HG03135 (cell line): ENCODE measurements around the gene RPH3AL.

Experiments
- ATAC-seq: cut with Tn5 transposase; IDR thresholded peaks from one replicate; pipeline ENCODE4 v1.9.1; 2021; ENCODE audit warnings: mild to moderate bottlenecking, moderate library complexity; ENCODE audit not compliant: unreplicated experiment

RPH3AL gene

DNA sequence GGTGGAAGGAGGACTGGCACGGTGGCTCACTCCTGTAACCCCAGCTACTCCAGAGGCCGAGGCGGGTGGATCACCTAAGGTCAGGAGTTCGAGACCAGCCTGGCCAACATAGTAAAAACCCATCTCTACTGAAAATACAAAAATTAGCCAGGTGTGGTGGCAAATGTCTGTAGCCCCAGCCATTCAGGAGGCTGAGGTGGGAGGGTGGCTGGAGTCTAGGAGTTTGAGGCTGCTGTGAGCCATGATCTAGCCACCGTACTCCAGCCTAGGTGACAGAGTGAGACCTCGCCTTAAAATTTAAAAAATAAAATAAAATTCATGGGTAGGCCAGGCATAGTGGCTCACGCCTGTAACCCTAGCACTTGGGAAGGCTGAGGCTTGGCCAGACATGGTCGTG lies 1.2 kb upstream of the RPH3AL start:
- ATAC-seq, result no peak

DNA sequence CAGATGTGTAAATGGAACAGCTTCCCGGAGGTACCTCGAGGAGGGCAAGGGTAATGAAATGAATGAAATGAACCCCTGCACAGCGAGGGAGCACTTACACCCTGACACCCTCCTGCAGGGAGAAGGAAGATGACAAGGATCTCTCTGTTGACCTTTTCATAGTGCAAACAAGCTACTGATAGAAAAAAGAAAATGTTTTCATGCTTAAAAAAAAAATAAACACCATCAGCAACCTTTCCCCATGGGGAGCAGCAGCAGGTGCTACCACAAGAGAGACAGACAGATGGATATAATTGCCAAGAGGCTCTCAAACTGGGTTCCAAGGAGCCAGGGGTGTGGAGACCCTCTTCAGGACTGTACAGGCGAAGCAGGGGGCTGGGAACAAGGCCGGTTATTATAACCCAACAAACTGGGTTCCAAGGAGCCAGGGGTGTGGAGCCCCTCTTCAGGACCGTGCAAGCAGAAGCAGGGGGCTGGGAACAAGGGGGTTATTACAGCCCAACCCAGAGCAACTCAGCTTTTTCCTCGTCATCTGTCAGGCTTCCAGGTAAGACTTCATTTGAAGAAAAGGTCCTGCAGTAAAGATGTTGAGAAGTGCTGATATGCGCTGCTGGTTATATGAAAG lies 718 bp upstream of the RPH3AL start:
- no peak for ATAC-seq

DNA sequence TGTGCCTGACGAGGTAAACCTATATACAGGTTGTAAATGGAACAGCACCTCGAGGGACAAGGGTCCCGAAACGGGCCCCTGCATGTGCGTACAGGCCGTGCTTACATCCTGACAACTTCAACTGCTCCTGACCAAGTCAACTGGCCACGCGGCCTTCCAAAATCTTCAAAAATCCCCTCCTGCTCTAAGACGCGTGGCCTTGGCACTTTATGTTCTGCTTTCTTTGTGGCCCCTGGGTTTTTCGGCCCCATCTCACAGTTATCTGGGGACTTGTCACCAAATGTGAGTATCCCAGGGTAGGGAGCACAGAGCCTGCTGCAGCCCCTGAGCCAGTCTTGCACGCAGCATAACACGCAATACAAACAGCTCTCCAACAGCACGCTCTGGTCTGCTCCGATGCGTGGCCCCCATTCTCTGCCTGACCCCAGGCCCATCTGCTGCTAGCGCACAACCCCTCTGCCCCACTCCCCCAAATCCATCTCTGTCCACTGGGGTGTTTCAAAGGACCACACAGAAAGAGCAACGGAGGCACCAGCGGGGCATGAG lies 659 bp downstream of the RPH3AL start:
- ATAC-seq, result no peak

DNA sequence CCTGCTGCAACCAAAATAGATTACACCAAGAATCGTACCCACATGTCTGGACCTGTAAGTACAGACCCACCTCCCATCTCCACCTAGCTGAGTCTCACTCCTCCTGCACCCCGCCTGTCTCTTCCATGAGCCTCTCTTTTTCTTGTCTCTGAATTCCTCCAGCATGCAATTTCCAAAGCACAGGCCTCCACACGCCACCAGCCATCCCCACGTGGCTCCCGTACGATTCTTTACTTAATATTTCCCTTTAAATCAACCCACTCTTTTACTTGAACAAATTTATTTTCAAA lies 1.2 kb downstream of the RPH3AL start:
- no peak for ATAC-seq

GRCh38 chr17:350706-351448 lies 1.7 kb downstream of the RPH3AL start:
- no peak for ATAC-seq

DNA sequence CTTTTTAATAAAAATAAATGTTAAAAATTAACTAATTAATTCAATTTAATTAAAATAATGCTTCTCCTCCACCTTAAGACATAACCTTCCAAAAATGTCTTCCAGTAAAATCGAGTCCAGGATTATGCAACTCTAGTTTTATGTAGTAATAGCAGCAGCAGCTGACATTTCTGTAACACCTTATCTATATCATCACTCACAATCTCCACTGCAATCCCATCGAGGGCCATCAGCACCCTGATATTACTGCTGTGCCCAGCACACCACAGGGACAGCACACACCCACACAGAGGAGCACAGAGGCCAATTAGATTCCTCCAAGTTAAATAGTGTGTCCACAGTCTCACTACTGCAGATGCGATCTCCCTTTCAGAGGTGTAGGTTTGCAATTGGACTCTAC lies 2.9 kb downstream of the RPH3AL start:
- no peak for ATAC-seq

DNA sequence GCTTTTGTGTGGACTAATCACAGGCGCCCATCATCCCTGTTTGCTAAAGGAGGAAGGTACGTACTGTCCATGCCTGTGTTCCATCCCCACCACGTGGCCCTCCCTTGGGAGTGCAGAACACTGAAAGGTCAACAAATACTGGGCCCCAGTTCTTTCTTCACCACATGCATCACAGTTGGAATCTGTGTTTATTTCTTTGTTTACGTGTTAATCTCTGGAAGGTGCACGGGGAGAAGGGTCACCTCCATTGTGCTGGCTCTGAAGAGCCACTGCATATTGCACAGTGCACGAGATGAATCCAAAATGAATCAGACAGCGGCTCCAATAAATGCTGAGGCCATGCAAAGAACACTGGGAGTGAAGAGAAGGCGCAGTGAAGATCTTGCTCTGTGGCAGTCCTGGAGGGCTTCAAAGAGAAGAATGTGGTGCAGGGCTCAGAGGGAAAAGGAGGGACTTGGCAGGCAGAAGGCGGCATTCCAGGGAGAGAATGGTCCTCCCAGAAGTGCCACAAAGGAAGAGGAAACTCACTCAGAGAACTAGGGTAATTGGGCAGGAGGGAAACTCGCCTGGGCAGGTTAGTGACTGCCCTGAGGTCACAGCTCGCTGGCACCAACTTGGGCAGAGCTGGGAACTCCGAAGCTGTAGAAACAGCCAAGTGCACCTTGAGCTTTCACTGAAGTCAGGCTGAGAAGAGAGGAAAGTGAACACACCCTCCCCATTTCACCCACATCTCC lies 3.7 kb downstream of the RPH3AL start:
- no peak for ATAC-seq

GRCh38 chr17:348012-348411 lies 4.6 kb downstream of the RPH3AL start:
- ATAC-seq, result no peak

DNA sequence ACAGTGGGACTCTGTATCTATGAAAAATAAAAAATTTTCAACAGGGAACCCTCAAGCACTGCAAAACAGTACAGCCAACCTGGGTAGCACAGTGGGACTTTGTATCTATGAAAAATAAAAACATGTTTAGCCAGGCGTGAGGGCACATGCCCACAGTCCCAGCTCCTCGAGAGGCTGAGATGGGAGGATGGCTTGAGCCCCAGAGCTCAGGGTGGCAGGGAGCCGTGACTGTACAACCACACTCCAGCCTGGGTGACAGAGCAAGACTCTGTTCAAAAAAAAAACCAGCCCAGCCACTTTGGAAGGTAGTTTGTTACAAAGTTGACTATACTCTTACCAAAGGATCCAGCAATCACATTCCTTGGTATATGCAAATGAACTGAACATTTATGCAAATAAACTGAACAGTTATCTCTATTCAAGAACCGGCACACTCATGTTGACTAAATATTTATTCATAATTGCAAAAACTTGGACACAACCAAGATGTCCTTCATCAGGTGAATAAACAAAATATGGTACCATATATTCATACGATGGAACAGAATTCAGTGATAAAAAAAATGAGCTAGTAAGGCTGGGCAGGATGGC lies 5.2 kb downstream of the RPH3AL start:
- no peak for ATAC-seq

GRCh38 chr17:345992-346785 lies 6.4 kb downstream of the RPH3AL start:
- no peak for ATAC-seq

- no peak for ATAC-seq
Observed at GRCh38 chr17:345261-345660, 7.3 kb downstream of the RPH3AL start.

DNA sequence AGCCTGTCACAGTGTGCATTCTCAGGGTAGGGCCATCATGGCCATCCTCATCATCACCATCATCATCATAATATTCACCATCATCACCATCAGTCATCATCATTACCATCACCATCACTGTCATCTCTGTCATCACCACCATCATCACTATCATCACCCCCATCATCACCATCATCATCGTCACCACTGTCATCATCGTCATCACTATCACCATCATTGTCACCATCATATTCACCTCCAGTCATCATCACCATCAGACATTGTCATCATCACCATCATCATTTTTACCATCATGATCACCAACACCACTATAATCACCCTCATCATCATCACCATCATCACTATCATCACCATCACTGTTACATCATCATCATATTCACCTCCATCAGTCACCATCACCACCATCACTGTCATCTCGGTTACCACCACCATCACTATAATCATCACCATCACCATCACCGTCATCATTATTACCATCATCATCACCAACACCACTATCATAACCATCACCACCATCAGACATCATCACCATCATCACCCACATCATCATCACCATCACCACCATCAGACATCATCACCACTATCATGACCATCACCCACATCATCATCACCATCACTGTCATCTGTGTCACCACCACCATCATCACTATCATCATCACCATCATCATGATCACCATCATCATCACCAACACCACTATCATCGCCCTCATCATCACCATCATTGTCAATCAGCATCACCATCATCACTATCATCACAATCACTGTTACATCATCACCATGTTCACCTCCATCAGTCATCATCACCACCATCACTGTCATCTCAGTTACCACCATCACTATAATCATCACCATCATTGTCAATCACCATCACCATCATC lies 8.5 kb downstream of the RPH3AL start:
- no peak for ATAC-seq

DNA sequence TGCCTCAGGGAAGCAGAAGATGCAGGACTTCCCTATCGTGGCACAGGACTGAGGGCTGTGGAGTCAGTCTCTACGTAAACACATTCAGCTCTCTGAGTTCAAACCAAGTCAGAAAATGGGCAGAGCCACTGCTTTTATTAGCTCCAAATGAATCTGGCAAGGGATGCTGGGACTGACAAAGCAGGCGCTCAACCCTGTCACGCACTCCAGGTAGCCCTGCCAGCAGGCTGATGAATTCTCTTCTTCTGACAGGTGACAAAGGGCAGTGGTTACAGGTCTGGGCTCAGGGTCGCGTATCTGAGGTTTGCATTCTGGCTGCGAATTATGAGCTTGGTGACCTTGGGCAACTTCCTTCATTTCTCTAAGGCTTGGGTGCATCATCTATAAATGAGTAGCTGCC lies 9.4 kb downstream of the RPH3AL start:
- no peak for ATAC-seq

GRCh38 chr17:340074-340473 lies 12.5 kb downstream of the RPH3AL start:
- ATAC-seq, result no peak

- no peak for ATAC-seq
Observed at GRCh38 chr17:339193-340061, 13.2 kb downstream of the RPH3AL start.

DNA sequence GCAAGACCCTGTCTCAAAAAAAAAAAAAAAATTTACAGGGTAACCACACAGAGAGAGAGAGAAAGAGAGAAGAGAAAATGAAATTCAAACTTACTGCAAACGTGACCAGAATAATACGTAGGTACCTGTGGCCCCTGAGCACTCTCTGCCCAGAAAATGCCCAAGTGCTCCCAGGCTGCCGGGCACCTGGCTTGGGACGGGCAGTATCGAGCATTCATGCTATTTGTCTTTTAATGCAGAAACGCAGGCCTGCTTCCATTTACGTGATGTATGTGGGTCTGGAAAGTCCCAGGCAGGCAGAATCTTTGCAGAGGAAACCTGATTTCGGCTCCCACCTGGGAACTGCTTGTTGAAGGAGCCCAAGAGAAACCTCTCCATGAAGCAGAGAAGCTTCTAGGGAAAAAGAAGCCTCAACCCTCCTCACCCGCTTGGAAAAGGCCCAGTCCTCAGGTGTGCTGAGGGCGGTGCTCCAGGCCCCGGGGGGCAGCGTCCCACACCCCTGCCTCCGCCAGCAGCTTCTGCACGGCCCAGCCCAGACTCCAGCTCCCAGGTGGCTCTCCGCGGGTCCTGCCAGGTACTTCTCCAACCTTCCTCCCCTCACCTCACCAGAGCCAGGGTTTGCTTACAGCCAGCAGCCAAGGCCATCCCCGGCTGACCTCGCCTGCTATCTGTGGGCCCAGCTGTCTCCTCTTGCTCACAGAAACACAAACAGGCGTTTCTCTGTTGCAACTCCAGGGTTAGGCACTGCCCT lies 14.0 kb downstream of the RPH3AL start:
- no peak for ATAC-seq

GRCh38 chr17:337866-338265 lies 14.7 kb downstream of the RPH3AL start:
- no peak for ATAC-seq

DNA sequence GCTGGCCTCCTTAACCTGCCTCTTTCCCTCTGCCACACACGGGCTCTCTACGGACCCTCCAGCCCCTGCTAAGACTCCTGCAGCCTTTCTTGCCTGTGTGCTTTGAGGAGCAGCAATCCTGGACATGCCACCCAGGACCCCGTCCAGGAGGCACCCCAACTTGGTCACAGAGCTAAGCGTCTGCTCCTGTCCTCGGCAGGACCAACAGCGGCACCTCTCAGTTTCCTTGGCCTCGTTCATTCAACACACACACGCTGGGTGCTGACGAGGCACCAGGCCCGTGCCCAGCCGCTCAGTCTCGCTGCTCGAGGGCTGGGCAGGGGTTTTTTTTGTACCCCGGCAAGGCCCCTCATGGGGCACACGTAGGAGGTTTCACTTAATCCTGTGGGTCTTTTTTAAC lies 15.2 kb downstream of the RPH3AL start:
- no peak for ATAC-seq
